ENCODE results near the gene PATL2. TPM values are rescaled to one million over a fixed set of nuclear protein-coding genes. Genes with fewer than 3 reads are reported as not detected.

Gene PATL2
- total and polyA plus RNA-seq, 7 donors, result 0.03 to 0.88 (median 0.23) TPM; not detected in 2

GRCh38 chr15:44718927-44719292 is 7.8 kb upstream of the PATL2 start:
- Histone ChIP-seq H3K4me3 (no peak overlapping the region), H3K4me1 (no peaks in the 10 kb centered on the region), H3K36me3 (ENCODE audit: insufficient read depth in 1 of 2, low read depth in 1 of 2) (peaks cover 17 to 49% of the 10 kb centered on the region in 2 donors), H3K27ac (no peak overlapping the region), H3K27me3 (ENCODE audit: insufficient read depth in 3 of 3, low read length in 2 of 3) (no peaks in the 10 kb centered on the region), H3K9me3 (no peaks in the 10 kb centered on the region)
- DNase-seq (no peak), ATAC-seq (no peak)
- WGBS, 3 donors, result 92 to 96% (median 94%) methylated on average over 8 of the region's 8 CpGs
- intact Hi-C loops (cut with DNase I), result no loop called here
- no peak for TF ChIP-seq CTCF (IDR thresholded peaks at IDR 0.05)

GRCh38 chr15:44718180-44718926 is 7.2 kb upstream of the PATL2 start:
- H3K4me1 ChIP-seq, result no peaks in the 10 kb centered on the region
- TF ChIP-seq CTCF (IDR thresholded peaks at IDR 0.05), result no peak
- no peak for ATAC-seq
- H3K27ac ChIP-seq, result no peak overlapping the region
- no peak for DNase-seq
- intact Hi-C loops (cut with DNase I), result no loop called here
- WGBS, 3 donors, result 60 to 63% (median 60%) methylated on average over 4 of the region's 4 CpGs
- peaks cover 17 to 49% of the 10 kb centered on the region in 2 donors for H3K36me3 ChIP-seq (ENCODE audit: insufficient read depth in 1 of 2, low read depth in 1 of 2)
- no peaks in the 10 kb centered on the region for H3K27me3 ChIP-seq (ENCODE audit: insufficient read depth in 3 of 3, low read length in 2 of 3)
- H3K9me3 ChIP-seq, result no peaks in the 10 kb centered on the region
- no peak overlapping the region for H3K4me3 ChIP-seq

- TF ChIP-seq CTCF (IDR thresholded peaks at IDR 0.05), result no peak
- no peak overlapping the region for H3K27ac ChIP-seq
- peaks cover 17 to 49% of the 10 kb centered on the region in 2 donors for H3K36me3 ChIP-seq (ENCODE audit: insufficient read depth in 1 of 2, low read depth in 1 of 2)
- DNase-seq (no peak), ATAC-seq (no peak)
- intact Hi-C loops (cut with DNase I), result no loop called here
- 81 to 94% (median 92%) methylated on average over 2 of the region's 2 CpGs for WGBS, 3 donors
- H3K27me3 ChIP-seq (ENCODE audit: insufficient read depth in 3 of 3, low read length in 2 of 3), result no peaks in the 10 kb centered on the region
- H3K9me3 ChIP-seq, result no peaks in the 10 kb centered on the region
- H3K4me1 ChIP-seq, result peaks cover 4% of the 10 kb centered on the region
- no peak overlapping the region for H3K4me3 ChIP-seq
These were observed 6.0 kb upstream of the PATL2 start for GRCh38 chr15:44716983-44717602.

- WGBS, 3 donors, result 80 to 89% (median 82%) methylated on average over 2 of the region's 2 CpGs
- no peak for ATAC-seq
- Histone ChIP-seq H3K27me3 (ENCODE audit: insufficient read depth in 3 of 3, low read length in 2 of 3) (no peaks in the 10 kb centered on the region), H3K4me1 (peaks cover 4% of the 10 kb centered on the region), H3K9me3 (no peaks in the 10 kb centered on the region), H3K4me3 (peak overlapping the region; percentile 82), H3K36me3 (ENCODE audit: insufficient read depth in 1 of 2, low read depth in 1 of 2) (peaks cover 17 to 49% of the 10 kb centered on the region in 2 donors), H3K27ac (no peak overlapping the region)
- no peak for DNase-seq
- intact Hi-C loops (cut with DNase I), result no loop called here
- no peak for TF ChIP-seq CTCF (IDR thresholded peaks at IDR 0.05)
These were observed 4.7 kb upstream of the PATL2 start for GRCh38 chr15:44715797-44716334.

Data from psoas muscle (tissue), 8 donors.